HFF-Myc (cell line): ENCODE results near the gene PDE9A.
A peak's percentile ranks its signal among the peaks of the same experiment; 100 is the strongest.

ENCODE experiments used
- DNase-seq: peaks from one replicate; pipeline ENCODE4 v3.0.0-alpha.2; 2011; ENCODE audit warnings: low read depth; ENCODE audit errors: extremely low read depth
- H3K4me3 ChIP-seq: replicated peaks from 2 replicates; pipeline ENCODE4 v1.5.1; 2011; ENCODE audit warnings: low read depth, mild to moderate bottlenecking, control low read depth, low read length
- TF ChIP-seq, protein P1 (sequence below): IDR thresholded peaks from 2 replicates; pipeline ENCODE4 v1.5.1; 2012; ENCODE audit warnings: mild to moderate bottlenecking, low read depth, low read length, control low read depth; ENCODE audit errors: missing control alignments

Gene PDE9A

DNA sequence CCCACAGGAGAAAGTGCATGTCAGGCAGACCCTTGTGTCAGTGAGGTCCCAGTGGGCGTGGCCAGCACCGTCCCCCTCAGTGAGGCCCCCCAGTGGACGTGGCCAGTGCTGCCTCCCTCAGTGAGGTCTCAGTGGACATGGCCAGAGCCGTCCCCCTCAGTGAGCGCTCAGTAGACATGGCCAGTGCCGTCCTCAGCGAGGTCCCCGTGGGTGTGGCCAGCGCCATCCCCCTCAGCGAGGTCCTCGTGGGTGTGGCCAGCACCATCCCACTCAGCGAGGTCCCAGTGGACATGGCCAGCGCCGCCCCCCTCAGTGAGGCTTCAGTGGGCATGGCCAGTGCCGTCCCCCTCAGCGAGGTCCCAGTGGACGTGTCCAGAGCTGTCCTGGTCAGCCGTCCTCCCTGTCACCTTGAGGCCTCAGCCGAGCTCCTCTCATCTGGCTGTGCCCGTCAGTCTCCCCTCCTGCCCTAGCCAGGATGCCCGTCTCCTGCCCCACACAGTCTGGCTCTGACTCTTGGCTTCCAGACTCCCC lies 35.5 kb downstream of the PDE9A start:
- DNase-seq, result no peak
- TF ChIP-seq, protein P1, sequence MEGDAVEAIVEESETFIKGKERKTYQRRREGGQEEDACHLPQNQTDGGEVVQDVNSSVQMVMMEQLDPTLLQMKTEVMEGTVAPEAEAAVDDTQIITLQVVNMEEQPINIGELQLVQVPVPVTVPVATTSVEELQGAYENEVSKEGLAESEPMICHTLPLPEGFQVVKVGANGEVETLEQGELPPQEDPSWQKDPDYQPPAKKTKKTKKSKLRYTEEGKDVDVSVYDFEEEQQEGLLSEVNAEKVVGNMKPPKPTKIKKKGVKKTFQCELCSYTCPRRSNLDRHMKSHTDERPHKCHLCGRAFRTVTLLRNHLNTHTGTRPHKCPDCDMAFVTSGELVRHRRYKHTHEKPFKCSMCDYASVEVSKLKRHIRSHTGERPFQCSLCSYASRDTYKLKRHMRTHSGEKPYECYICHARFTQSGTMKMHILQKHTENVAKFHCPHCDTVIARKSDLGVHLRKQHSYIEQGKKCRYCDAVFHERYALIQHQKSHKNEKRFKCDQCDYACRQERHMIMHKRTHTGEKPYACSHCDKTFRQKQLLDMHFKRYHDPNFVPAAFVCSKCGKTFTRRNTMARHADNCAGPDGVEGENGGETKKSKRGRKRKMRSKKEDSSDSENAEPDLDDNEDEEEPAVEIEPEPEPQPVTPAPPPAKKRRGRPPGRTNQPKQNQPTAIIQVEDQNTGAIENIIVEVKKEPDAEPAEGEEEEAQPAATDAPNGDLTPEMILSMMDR, result no peak

DNA sequence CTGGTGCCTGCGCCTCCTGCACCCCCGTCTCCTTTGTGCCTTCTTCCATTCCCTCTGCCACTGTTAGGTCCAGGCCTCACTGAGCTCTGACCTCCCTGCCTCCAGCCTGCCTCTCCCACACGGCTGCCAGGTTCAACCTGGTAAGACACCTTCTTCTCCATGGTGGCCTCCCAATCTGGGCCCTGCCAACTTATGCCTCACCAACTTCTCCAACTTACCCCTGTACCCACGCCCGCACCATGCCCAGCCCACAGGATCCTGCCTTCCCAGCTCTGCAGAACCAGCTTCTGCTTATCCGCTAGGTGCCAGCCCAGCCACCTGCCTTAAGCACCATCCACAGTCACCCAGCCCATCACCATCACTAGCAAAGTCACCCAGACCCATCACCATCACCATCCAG lies 37.2 kb downstream of the PDE9A start:
- no peak overlapping the region for H3K4me3 ChIP-seq
- TF ChIP-seq, protein P1, result no peak

More for the DNA sequence above, 35.5 kb downstream of the PDE9A start:
- H3K4me3 ChIP-seq, result no peak overlapping the region

DNA sequence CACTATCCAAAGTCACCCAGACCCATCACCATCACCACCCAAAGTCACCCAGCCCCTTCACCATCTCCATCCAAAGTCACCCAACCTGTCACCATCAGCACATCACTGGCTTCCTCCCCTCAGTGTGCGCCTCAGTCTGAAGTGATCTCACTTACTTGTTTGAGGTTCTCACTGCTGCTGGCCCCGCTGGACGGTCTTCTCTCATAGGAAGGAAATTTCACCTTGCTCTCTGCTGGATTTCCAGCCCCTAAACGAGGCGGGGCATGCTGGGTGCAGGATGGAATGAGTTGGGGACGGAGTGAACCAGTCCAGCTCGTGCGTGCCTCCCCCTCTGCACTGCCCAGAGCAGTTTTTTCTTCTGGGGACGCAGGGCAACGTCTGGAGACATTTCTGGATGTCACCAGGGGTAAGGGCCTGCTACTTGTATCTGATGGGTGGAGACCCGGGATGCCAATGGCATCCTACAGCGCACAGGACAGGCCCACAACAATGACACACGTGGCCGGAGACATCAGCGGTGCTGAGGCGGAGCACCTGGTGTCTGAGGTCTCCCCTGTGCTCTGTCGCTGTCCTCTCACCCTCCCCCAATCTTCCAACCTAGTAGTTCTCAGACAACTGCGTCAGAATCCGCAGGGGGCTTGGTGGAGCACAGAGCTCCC lies 38.6 kb downstream of the PDE9A start:
- no peak overlapping the region for H3K4me3 ChIP-seq
- TF ChIP-seq, protein P1, result no peak

More for the DNA sequence above, 37.2 kb downstream of the PDE9A start:
- no peak for DNase-seq

DNA sequence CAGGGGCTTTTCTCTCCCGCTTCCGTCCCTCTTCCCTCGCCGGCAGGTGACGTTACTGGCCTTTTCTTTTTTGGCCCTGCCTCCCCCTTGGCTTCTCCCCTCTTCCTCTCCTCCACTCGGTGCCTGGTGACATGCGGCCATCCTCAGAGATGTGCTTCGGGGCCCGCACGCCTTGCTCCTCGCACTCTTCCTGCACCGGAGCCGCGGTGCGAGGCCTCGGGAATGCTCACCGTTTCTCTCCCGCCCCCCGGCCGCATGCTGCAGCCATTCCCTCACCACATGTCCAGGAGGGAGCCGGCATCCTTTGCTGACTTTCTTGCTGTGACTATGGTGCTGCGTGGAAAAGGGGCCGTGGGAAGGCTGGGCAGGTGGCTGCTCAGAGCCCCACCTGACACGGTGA lies 39.3 kb downstream of the PDE9A start:
- H3K4me3 ChIP-seq, result no peak overlapping the region
- DNase-seq, result no peak
- TF ChIP-seq, protein P1, result no peak

More for the DNA sequence above, 38.6 kb downstream of the PDE9A start:
- DNase-seq, result no peak

DNA sequence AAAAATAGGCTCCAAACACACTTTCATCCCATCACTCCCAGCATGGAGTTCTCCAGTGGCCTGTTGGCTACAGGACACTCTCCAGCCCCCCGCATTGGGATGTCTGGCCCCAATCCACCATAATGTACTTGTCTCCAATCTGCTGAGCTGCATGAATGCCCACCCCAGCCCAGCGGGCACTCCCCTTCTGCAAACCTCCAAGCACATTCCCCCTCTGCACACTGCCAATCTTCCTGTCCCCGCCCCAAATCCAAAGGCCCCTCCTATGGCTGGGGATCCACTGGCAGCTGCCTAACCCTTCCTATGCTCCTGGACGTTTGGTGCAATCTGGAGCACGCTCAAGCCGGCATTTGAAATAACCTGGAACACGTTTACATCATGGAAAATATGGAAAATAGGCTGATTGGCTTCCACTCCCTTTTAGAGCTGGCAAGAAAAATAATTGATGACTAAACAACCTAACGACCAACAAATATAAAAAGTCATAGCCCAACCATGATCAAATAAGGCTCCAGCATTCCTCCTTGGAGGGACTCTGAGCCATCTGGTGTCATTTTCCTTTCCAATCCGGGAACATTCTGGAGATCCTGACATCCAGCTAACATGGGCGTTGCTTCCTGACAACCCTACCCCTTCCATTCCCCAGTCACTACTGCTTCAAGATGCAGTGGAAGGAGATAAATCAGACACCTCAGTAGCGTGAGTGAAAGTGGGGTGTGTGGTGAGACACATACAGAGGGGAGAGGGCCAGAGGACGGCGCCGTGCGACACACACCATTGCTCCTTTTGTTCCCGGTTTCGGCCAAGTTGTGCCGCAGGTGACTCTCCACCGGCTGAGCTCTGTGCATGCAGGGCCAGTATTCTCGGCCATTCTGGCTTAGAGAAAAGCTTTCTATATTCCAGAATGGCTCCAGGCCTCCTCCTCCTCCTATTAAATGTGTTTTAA lies 41.6 kb downstream of the PDE9A start:
- TF ChIP-seq, protein P1, result no peak
- no peak overlapping the region for H3K4me3 ChIP-seq
- no peak for DNase-seq

DNA sequence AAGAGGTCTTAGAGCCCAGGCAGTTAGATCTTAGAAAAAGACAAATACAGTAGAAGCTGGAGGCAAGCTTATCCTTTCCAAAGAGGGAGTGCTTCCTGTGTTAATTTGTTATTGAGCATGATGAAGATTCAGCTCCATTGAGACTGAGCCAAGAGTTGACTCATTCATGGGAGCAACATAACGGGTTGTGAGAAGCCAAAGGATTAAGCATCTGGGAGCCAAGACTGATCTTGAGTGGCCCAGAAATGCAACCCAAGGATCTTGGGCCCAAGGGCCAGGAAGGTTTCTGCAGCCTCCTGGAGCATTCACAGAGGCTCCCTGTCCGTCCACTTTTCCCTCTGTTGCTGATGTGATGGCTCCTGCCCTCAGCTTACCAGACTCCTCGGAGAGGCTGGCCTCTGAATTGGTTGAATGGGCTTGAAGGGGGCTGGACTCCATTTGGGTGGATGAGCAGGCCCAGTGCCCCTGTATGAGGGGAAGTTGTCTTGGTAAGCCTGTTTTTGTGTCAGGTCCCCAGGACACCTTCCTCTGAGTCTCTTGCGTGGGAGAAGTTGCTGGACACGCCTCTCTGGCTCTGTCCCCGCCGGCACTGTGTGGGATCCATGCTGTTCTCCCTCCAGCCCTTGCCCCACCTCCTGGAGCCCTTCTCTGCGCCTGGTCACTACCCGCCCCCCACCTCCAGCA lies 42.4 kb downstream of the PDE9A start:
- DNase-seq, result peak; percentile 33
- H3K4me3 ChIP-seq, result no peak overlapping the region
- TF ChIP-seq, protein P1, result no peak
